ENCODE data around the gene C15orf61.

The C15orf61 gene

DNA sequence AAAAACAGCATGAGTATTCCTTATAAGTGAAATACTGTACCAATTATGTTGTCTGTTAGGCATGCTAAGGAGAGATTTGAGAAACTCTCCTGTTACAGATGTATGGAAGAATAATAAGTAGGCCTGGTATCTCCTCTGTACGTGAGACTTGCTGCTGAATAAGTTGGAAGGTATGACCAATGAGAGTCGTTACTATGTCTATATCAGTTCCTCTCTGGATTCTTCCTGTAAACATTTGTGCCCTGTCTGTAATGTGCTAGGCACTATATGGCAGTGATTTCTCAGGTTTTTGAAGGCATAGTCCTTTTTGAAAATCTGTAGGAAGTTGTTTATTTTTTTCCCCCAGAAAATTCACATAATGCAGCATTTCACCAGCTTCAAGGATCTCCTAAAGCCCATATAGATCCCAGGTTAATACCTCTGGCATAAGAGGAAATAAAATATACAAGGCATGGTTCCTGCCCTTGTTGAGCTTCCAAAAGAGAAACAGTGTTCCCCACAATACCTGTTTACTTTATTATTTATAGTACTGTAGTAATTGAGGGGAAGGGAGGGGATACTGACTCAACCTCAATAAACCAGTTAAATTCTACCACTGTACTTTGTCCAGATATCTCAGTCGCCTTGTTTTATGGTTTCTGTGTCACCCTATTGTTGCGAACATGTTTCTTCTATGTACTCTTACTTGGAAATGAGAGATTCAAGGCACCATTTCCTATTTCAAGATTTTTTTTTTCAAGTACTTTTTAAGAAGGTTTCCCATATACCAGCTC is 50.1 kb downstream of the C15orf61 start:
- H3K4me3 ChIP-seq (ENCODE audit: low read depth, low read length), result no peak overlapping the region
- H3K27me3 ChIP-seq (ENCODE audit: insufficient read depth, low read depth, severe bottlenecking), result no peaks in the 10 kb centered on the region
- TF ChIP-seq, protein P1, sequence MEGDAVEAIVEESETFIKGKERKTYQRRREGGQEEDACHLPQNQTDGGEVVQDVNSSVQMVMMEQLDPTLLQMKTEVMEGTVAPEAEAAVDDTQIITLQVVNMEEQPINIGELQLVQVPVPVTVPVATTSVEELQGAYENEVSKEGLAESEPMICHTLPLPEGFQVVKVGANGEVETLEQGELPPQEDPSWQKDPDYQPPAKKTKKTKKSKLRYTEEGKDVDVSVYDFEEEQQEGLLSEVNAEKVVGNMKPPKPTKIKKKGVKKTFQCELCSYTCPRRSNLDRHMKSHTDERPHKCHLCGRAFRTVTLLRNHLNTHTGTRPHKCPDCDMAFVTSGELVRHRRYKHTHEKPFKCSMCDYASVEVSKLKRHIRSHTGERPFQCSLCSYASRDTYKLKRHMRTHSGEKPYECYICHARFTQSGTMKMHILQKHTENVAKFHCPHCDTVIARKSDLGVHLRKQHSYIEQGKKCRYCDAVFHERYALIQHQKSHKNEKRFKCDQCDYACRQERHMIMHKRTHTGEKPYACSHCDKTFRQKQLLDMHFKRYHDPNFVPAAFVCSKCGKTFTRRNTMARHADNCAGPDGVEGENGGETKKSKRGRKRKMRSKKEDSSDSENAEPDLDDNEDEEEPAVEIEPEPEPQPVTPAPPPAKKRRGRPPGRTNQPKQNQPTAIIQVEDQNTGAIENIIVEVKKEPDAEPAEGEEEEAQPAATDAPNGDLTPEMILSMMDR (IDR thresholded peaks at IDR 0.05; ENCODE audit: low read depth, low read length), result no peak
- no peak for DNase-seq
- no peak overlapping the region for H3K27ac ChIP-seq
- H3K9me3 ChIP-seq (ENCODE audit: severe bottlenecking), result no peaks in the 10 kb centered on the region
- no peaks in the 10 kb centered on the region for H3K36me3 ChIP-seq

DNA sequence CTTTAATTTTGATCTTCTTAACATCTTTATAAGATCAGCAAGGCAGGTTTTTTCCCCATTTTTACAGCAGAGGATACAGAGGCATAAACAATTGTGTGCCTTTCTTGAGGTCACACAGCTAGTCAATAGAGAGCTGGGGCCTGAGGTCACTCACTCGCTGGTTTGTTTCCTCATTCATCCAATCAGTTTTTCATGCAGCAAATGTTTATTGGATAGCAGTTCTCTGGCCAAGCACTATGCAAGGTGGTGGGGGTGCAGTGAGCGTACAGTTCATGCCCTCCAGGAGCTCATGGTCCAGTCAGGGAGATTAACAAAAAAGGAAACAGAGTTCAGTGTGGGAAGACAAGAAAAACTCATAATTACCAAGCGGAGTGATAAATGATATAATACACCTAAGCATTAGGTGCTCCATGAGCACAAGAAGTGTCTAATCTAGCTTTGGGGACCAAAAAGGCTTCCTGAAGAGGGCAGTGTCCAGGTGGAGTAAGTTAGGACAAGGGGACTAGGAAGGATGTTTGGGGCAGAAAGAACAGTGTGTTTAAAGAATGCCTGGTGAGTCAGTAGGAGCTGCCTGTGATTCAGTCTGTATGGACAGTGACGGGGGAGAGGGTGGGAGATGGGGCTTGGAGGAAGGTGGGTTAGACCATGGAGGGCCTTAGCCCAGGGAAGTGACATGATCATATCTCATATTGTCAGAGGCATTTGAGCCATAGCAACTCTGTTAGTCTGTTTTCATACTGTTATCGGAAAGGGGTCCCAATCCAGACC is 50.9 kb downstream of the C15orf61 start:
- no peak for DNase-seq
- H3K4me3 ChIP-seq (ENCODE audit: low read depth, low read length), result no peak overlapping the region
- H3K27me3 ChIP-seq (ENCODE audit: insufficient read depth, low read depth, severe bottlenecking), result no peaks in the 10 kb centered on the region
- no peaks in the 10 kb centered on the region for H3K9me3 ChIP-seq (ENCODE audit: severe bottlenecking)
- H3K36me3 ChIP-seq, result no peaks in the 10 kb centered on the region
- TF ChIP-seq, protein P1 (IDR thresholded peaks at IDR 0.05; ENCODE audit: low read depth, low read length), result no peak
- H3K27ac ChIP-seq, result no peak overlapping the region

DNA sequence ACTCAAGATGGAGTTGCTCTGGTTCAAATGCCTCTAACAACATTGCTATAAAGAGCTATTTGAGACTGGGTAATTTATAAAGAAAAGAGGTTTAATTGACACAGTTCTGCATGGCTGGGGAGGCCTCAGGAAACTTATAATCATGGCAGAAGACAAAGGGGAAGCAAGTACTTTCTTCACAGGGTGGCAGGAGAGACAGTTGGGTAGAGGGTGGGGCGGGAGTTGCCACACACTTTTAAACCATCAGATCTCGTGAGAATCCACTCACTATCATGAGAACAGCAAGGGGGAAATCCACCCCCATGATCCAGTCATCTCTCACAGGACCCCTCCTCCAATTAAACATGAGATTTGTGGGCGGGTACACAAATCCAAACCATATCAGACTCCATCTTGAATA is 52.3 kb downstream of the C15orf61 start:
- TF ChIP-seq, protein P1 (IDR thresholded peaks at IDR 0.05; ENCODE audit: low read depth, low read length), result no peak
- H3K36me3 ChIP-seq, result no peaks in the 10 kb centered on the region
- no peaks in the 10 kb centered on the region for H3K27me3 ChIP-seq (ENCODE audit: insufficient read depth, low read depth, severe bottlenecking)
- no peak overlapping the region for H3K4me3 ChIP-seq (ENCODE audit: low read depth, low read length)
- no peaks in the 10 kb centered on the region for H3K9me3 ChIP-seq (ENCODE audit: severe bottlenecking)
- no peak for DNase-seq
- no peak overlapping the region for H3K27ac ChIP-seq

DNA sequence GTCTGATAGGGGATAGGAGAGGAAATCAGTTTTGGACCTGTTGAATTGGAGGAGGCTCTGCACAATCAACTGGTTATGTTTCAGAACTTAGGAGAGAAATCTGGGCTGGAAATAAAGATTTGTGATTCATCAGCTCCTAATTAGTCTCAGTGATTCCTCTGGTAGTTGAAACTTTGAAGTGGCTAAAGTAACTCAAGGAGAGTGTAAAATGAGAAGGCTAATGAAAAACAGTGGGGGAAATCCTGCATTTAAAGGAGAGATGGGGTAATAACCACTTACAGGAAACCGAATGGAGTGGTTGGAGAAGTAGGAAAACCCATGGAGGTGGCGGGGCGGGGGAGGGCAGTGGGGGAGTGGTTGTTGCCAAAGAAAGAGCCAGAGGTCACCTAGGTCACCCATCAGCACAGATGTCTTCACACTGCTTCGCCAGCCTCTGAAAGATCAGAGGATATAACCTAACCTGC is 54.1 kb downstream of the C15orf61 start:
- no peaks in the 10 kb centered on the region for H3K9me3 ChIP-seq (ENCODE audit: severe bottlenecking)
- no peak for DNase-seq

DNA sequence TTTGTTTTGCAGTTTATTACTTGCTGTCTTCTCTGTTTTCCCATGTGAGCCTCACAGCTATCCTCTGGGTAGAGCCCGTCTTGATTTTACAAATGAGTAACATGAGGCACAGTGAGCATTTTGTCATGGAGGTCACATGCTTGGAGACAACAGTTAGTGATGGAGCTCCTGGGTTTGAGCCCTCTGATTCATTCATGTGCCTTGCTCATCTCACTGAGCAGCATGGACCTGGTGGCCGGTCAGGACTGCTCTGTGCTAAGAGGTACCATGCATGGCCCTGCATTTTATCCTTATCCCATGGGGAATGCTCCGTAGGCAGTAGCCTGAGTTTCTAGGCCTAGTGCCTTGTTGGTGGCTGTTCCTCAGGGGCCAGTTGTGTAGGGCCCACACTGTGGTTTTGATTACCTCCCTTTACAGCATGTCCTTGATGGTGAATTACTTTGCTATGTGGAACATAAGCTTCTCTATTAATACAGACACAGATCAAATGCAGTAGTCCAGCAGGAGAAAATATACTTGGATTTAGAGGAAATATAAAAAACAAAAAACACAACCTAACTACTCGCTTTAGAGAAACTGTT is 57.2 kb downstream of the C15orf61 start:
- no peak overlapping the region for H3K27ac ChIP-seq
- H3K4me3 ChIP-seq (ENCODE audit: low read depth, low read length), result no peak overlapping the region
- DNase-seq, result no peak
- no peaks in the 10 kb centered on the region for H3K27me3 ChIP-seq (ENCODE audit: insufficient read depth, low read depth, severe bottlenecking)
- H3K36me3 ChIP-seq, result no peaks in the 10 kb centered on the region
- H3K9me3 ChIP-seq (ENCODE audit: severe bottlenecking), result no peaks in the 10 kb centered on the region
- TF ChIP-seq, protein P1 (IDR thresholded peaks at IDR 0.05; ENCODE audit: low read depth, low read length), result no peak

More for the DNA sequence above, 54.1 kb downstream of the C15orf61 start:
- no peak overlapping the region for H3K27ac ChIP-seq
- H3K36me3 ChIP-seq, result no peaks in the 10 kb centered on the region
- TF ChIP-seq, protein P1 (IDR thresholded peaks at IDR 0.05; ENCODE audit: low read depth, low read length), result no peak
- no peaks in the 10 kb centered on the region for H3K27me3 ChIP-seq (ENCODE audit: insufficient read depth, low read depth, severe bottlenecking)
- H3K4me3 ChIP-seq (ENCODE audit: low read depth, low read length), result no peak overlapping the region

Measured in WERI-Rb-1 (cell line).